ENCODE measurements around the gene SUPT3H.

Gene SUPT3H

DNA sequence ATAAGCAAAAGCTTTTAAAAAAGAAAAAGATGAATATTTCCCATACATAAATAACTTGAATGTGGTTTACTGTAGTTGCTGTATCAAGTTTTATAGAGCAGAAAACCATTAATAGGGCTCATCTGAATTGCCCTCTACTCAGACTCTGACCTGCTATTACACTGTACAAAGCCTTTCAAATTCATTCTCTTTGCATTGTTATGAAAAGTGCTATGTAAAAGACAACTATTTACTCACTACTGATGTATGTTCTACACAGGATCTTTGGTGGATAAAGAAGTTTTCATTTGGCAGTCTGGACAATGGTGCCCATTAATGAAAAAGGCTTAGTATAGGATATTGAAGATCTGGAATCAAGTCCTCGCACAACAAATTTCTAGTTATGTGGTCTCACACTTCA lies 248.7 kb downstream of the SUPT3H start:
- no peak overlapping the region for H3K27ac ChIP-seq
- TF ChIP-seq, protein P1, sequence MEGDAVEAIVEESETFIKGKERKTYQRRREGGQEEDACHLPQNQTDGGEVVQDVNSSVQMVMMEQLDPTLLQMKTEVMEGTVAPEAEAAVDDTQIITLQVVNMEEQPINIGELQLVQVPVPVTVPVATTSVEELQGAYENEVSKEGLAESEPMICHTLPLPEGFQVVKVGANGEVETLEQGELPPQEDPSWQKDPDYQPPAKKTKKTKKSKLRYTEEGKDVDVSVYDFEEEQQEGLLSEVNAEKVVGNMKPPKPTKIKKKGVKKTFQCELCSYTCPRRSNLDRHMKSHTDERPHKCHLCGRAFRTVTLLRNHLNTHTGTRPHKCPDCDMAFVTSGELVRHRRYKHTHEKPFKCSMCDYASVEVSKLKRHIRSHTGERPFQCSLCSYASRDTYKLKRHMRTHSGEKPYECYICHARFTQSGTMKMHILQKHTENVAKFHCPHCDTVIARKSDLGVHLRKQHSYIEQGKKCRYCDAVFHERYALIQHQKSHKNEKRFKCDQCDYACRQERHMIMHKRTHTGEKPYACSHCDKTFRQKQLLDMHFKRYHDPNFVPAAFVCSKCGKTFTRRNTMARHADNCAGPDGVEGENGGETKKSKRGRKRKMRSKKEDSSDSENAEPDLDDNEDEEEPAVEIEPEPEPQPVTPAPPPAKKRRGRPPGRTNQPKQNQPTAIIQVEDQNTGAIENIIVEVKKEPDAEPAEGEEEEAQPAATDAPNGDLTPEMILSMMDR (conservative IDR thresholded peaks at IDR 0.05): no peak

DNA sequence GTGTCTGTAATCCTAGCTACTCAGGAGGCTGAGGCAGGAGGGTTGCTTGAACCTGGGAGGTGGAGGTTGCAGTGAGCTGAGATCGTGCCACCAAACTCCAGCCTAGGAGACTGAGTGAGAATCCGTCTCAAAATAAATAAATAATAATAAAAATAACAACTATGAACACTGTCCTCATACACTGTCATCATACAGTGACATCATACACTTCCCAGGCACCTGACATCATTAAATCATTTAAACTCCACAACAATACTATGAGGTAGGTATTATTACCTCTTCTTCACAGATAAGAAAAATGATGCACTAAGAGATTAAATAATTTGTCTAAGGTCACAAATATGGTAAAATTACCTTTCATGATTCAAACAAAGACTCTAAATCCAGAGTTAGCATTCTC lies 250.5 kb downstream of the SUPT3H start:
- TF ChIP-seq, protein P1 (conservative IDR thresholded peaks at IDR 0.05): no peak
- H3K27ac ChIP-seq: no peak overlapping the region

DNA sequence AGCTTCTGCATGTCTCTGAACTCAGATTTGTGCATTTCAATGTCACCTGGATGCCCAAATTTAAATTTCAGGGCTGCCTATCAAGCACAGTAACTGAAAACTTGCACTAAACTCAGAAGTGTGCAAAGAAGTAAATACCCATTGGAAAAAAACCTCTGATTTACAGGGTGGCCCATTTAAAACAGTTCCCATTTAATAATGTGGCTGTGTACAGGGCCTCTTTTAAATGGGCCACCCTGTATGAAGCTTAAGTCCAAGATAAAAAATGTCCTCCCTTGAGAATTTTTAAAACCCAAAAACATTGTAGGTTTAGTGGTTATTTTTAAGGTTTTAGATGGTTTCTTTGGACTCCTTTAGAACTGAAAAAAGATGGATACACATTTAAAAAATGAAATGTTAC lies 251.7 kb downstream of the SUPT3H start:
- no peak overlapping the region for H3K27ac ChIP-seq
- TF ChIP-seq, protein P1 (conservative IDR thresholded peaks at IDR 0.05): no peak

DNA sequence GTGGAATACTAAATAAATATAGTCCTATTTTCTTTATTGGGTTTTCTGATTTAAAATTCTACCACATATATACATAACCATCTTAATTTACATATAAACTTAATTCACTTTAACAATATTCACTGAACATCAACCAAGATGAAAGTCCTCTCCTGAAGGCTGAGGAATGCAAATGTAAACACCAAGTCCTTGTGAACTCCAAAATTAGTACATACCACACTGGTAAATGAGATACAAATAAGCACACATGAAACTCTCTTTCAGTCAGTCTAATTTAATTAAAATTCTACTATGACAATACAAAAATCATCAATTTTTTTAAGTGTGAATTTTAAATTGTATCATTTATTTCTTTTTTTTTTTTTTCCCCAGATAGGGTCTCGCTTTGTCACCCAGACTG lies 254.7 kb downstream of the SUPT3H start:
- no peak overlapping the region for H3K27ac ChIP-seq
- TF ChIP-seq, protein P1 (conservative IDR thresholded peaks at IDR 0.05): no peak

DNA sequence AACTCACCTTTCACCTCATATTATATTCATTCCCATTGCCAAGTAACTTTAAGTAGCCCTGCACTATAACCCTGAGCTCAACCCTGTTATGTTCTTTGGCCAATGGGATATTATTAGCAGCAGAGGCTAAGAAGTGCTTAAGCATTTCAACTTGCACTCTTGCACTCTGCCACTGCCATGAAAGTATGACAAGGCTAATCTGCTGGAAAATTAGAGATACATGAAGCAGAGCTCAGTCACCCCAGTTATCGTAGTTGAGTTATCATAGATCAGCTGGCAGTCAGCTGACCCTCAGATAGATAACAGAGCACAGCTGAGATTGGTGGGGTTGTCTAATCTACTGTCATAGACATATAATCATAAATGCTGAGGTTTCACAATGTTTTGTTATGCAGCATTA lies 259.0 kb downstream of the SUPT3H start:
- TF ChIP-seq, protein P1 (conservative IDR thresholded peaks at IDR 0.05): no peak
- no peak overlapping the region for H3K27ac ChIP-seq

DNA sequence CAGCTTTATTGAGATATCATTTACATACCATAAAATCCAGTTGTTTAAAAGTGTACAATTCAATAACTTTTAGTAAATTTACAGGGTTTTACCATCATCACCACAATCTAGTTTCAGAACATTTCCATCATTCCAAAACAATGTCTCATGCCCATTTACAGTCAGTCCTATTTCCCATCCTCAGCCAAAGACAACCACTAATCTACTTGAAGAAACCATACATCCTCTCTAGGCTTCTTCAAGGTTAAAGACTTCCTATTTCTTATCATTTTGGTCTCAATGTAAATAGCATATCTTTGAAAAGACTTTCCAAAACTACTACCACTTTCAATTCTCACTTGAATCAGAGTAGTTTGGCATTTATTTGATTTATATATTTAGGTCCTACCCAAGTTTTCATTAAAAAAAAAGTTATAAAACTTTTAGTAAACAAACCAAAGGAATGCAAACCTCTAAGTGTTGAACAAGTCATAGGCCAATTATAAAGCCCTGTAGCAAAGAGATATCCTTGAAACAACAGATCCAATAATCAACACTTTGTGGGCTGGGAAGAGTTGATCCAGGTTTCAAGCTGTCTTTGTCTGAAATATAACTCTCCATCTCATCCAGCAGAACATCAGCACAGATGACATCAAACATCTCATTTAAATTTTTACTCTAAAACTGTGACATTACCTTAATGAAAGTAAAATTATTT lies 260.9 kb downstream of the SUPT3H start:
- H3K27ac ChIP-seq: no peak overlapping the region
- TF ChIP-seq, protein P1 (conservative IDR thresholded peaks at IDR 0.05): no peak

DNA sequence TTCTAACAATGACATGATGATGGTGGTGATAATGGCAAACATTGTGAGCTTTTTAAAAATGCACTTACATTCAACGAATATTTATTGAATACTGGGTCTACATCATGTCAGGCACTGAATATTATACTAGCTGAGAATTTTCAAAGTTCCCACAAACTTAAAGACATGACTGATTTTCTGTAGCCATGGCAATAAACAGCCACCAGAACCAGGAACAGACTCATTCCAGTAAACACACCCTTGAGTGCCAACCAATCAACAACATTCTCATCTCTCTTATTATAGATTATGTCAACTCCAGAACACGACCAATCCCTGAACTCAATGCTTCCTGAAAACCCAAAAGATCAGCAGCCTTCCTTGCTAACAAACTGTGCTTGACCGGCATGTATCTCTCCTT lies 262.0 kb downstream of the SUPT3H start:
- TF ChIP-seq, protein P1 (conservative IDR thresholded peaks at IDR 0.05): no peak
- no peak overlapping the region for H3K27ac ChIP-seq

Data from VCaP (cell line).